ENCODE data around the gene RRP1B.
"Not testable (repeated sequence)": the region's sequence is repeated elsewhere in the genome, so short reads cannot be mapped to it uniquely, and the experiment has no call there.

The RRP1B gene

DNA sequence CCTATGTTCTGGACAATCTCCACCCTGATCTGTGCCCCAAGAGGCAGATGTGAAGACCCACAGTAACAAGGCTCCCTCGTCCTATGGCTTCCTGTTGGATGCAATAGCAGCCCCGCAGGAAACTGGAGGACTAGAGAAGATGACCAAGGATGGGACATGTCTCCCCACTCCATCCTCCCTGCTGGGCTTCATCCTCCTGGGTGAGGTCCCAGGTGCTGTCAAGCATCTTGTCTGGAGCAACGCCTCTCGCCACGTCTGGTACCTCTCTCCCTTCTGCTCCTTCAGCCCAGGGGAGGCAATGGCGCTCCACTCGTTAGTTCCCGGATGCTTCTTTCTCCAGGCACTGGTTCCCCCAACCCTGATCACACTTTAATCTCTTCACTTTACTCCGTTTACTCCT, 11.2 kb upstream of the RRP1B start:
- H3K4me1 Mint-ChIP-seq: peaks cover 22% of the 10 kb centered on the region
- no peaks in the 10 kb centered on the region for H3K9me3 Mint-ChIP-seq
- peaks cover 10% of the 10 kb centered on the region for H3K27me3 Mint-ChIP-seq
- H3K36me3 Mint-ChIP-seq: no peaks in the 10 kb centered on the region
- no peak for DNase-seq
- CTCF ChIA-PET: no interaction called here
- no peak overlapping the region for H3K4me3 Mint-ChIP-seq
- no peak overlapping the region for H3K27ac Mint-ChIP-seq

GRCh38 chr21:43651926-43652325, 7.4 kb upstream of the RRP1B start:
- H3K27ac Mint-ChIP-seq, H3K4me3 Mint-ChIP-seq, H3K9me3 Mint-ChIP-seq, DNase-seq, H3K36me3 Mint-ChIP-seq, CTCF ChIA-PET, H3K4me1 Mint-ChIP-seq: not testable (repeated sequence)
- peaks cover 10% of the 10 kb centered on the region for H3K27me3 Mint-ChIP-seq

- no peak overlapping the region for H3K27ac Mint-ChIP-seq
- H3K9me3 Mint-ChIP-seq: no peaks in the 10 kb centered on the region
- peaks cover 10% of the 10 kb centered on the region for H3K27me3 Mint-ChIP-seq
Measured at GRCh38 chr21:43652616-43653015, 6.7 kb upstream of the RRP1B start.

GRCh38 chr21:43653626-43654025, 5.7 kb upstream of the RRP1B start:
- Mint-ChIP-seq H3K27ac (no peak overlapping the region), H3K4me3 (no peak overlapping the region), H3K4me1 (peaks cover 17% of the 10 kb centered on the region), H3K36me3 (no peaks in the 10 kb centered on the region), H3K9me3 (no peaks in the 10 kb centered on the region), H3K27me3 (no peaks in the 10 kb centered on the region)
- CTCF ChIA-PET: no interaction called here
- DNase-seq: no peak

More at GRCh38 chr21:43652616-43653015, 6.7 kb upstream of the RRP1B start:
- no peak for DNase-seq
- H3K4me1 Mint-ChIP-seq: peaks cover 13% of the 10 kb centered on the region
- H3K4me3 Mint-ChIP-seq: no peak overlapping the region
- no peaks in the 10 kb centered on the region for H3K36me3 Mint-ChIP-seq
- CTCF ChIA-PET: no interaction called here

- DNase-seq: no peak
- CTCF ChIA-PET: no interaction called here
Measured at GRCh38 chr21:43654806-43655489, 4.4 kb upstream of the RRP1B start.

DNA sequence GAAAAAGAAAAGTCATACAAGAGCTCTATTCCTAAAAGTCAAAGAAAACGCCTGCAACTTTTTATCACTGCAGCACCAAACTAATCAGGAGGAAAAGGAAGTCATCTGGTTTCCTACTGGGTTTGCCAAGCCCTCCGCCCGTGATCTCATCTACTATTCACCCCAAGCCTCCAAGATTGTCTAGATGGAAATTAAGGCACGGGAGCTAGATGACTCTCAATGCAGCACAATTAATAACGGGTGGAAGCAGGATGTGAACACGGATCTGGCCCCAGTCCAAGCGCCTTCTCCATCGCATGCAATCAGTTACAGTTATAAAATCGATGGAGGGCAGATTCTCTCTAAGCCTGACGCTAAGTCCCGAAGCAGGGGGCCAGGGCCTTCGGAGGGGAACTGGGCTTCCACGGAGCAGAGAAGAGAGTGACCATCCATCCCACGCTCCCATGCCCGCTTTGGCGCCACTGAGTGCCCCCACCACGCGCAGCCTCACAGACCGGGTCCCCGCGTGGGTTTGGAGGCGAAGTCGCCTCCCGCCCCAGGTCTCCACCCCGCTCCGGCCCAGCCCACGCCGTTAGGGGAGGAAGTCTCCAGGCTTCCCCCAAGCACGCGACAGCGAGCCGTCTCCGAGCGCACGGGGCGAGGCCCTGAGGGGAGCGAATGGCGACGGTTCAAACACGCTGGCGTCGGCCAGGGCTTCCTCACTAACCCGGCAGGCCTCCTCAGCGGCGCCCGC, 1.8 kb upstream of the RRP1B start:
- peak overlapping the region; percentile 39 for H3K27ac Mint-ChIP-seq
- H3K4me3 Mint-ChIP-seq: peak overlapping the region; percentile 35
- H3K4me1 Mint-ChIP-seq: peaks cover 45% of the 10 kb centered on the region
- no peak for DNase-seq
- H3K9me3 Mint-ChIP-seq: no peaks in the 10 kb centered on the region
- CTCF ChIA-PET: no interaction called here
- peaks cover 17% of the 10 kb centered on the region for H3K36me3 Mint-ChIP-seq
- H3K27me3 Mint-ChIP-seq: no peaks in the 10 kb centered on the region

More at GRCh38 chr21:43654806-43655489, 4.4 kb upstream of the RRP1B start:
- no peaks in the 10 kb centered on the region for H3K27me3 Mint-ChIP-seq
- no peaks in the 10 kb centered on the region for H3K9me3 Mint-ChIP-seq
- no peaks in the 10 kb centered on the region for H3K36me3 Mint-ChIP-seq
- H3K4me3 Mint-ChIP-seq: no peak overlapping the region
- H3K4me1 Mint-ChIP-seq: peaks cover 23% of the 10 kb centered on the region
- H3K27ac Mint-ChIP-seq: no peak overlapping the region

DNA sequence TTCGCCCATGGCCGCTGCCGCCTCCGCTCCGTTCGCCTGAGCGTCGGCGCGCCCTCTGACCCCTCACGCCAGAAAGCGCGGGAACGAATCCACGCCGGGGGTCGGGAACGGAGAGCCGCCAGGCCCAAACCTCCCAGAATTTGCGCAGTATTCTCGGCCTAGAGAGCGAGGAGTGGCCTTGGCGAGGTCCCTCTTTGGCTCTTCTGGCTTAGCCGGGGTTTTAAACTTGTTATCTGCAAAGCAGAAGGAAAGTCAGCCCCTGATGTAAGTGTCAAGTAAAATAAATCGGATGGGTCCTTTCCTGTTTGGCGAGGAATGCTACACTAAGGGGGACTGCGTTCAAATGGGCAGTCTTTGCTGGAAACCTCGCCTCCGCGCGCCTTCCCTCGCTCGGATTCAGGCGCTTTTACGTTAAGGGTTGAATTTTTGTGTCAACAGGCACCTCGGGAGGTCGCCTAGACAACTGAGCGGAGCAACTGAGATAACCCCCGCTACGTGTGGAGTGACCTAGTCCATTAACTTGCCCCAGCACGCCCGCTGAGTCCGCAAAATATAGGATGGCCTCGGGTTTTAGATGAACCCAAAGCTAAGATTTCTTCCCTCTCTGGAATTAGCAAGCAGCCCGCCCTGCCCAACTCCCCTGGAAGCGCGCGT, 1.1 kb upstream of the RRP1B start:
- CTCF ChIA-PET: interaction anchor here (1.4 kb wide), 1 partner anchor 12 kb away, joined by 3 read pairs; no protein-coding TSS in a partner anchor
- no peak for DNase-seq
- no peak overlapping the region for H3K27ac Mint-ChIP-seq
- no peak overlapping the region for H3K4me3 Mint-ChIP-seq
- no peaks in the 10 kb centered on the region for H3K27me3 Mint-ChIP-seq
- peaks cover 23% of the 10 kb centered on the region for H3K36me3 Mint-ChIP-seq
- no peaks in the 10 kb centered on the region for H3K9me3 Mint-ChIP-seq
- H3K4me1 Mint-ChIP-seq: peaks cover 52% of the 10 kb centered on the region

DNA sequence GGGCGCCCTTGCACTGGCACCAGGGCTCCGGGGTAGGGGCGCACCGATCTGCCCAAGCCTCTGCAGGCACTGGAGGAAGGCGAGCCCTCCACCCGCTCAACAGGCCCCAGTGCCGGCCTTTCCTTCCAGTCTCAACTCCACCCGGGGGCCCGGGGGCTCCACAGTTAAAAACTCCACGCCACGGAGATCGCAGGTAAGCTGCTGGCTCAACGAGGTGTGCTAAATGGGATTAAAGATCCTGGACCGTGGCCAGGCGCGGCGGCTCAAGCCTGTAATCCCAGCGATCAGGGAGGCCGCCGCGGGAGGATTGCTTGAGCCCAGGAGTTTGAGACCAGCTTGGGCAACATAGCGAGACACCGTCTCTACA, 608 bp upstream of the RRP1B start:
- peak overlapping the region; percentile 93 for H3K4me3 Mint-ChIP-seq
- no peak for DNase-seq
- CTCF ChIA-PET: interaction anchor here (1.4 kb wide), 1 partner anchor 13 kb away, joined by 3 read pairs; no protein-coding TSS in a partner anchor
- peaks cover 53% of the 10 kb centered on the region for H3K4me1 Mint-ChIP-seq
- no peaks in the 10 kb centered on the region for H3K27me3 Mint-ChIP-seq
- H3K36me3 Mint-ChIP-seq: peaks cover 24% of the 10 kb centered on the region
- no peaks in the 10 kb centered on the region for H3K9me3 Mint-ChIP-seq
- peak overlapping the region; percentile 96 for H3K27ac Mint-ChIP-seq

DNA sequence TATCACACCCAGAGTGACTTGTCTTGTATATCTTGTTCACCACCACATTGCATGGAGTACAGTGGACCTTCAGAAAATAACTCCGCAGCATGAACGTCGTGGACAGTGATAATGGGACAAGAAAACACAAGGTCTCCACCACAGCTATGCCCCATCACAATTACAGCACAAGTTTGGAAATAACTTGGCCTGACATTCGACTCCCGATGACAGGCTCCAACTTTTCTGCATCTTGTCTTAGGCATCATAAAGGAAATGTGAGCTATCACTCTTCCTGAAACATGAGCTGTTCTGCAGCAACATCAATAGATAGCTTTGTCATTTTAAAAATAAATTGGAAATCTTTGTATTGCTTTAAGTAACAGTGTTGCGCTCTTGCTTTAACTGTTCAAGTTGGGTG, 2.9 kb downstream of the RRP1B start:
- no peak for DNase-seq
- CTCF ChIA-PET: no interaction called here
- peaks cover 6% of the 10 kb centered on the region for H3K9me3 Mint-ChIP-seq
- no peak overlapping the region for H3K27ac Mint-ChIP-seq
- H3K4me3 Mint-ChIP-seq: no peak overlapping the region
- H3K36me3 Mint-ChIP-seq: peaks cover 52% of the 10 kb centered on the region
- H3K4me1 Mint-ChIP-seq: peaks cover 66% of the 10 kb centered on the region
- no peaks in the 10 kb centered on the region for H3K27me3 Mint-ChIP-seq

- Mint-ChIP-seq H3K9me3 (peaks cover 6% of the 10 kb centered on the region), H3K4me1 (peaks cover 65% of the 10 kb centered on the region), H3K36me3 (peaks cover 55% of the 10 kb centered on the region), H3K27me3 (no peaks in the 10 kb centered on the region), H3K4me3 (no peak overlapping the region), H3K27ac (no peak overlapping the region)
- no peak for DNase-seq
- CTCF ChIA-PET: no interaction called here
Measured at GRCh38 chr21:43663033-43663432, 3.7 kb downstream of the RRP1B start.

DNA sequence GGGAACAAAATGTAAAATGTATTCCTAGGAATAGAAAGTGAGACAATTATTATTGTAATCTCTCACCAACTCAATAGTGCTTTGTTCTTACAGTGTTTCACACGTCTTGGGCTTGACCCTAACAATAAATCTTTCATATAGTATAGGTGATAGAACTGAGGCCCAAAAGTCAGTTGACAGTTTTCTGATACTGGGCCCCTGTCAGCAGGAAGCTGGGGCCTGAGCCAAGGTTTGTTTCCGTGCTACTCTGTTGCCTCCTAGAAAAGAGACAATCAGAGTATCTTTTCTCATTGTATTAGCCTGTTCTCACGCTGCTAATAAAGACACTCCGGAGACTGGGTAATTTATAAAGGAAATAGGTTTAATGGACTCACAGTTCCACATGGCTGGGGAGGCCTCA, 5.0 kb downstream of the RRP1B start:
- H3K27me3 Mint-ChIP-seq: no peaks in the 10 kb centered on the region
- H3K9me3 Mint-ChIP-seq: peaks cover 6% of the 10 kb centered on the region
- no peak overlapping the region for H3K27ac Mint-ChIP-seq
- H3K4me1 Mint-ChIP-seq: peaks cover 59% of the 10 kb centered on the region
- DNase-seq: no peak
- no peak overlapping the region for H3K4me3 Mint-ChIP-seq
- H3K36me3 Mint-ChIP-seq: peaks cover 55% of the 10 kb centered on the region
- CTCF ChIA-PET: no interaction called here

DNA sequence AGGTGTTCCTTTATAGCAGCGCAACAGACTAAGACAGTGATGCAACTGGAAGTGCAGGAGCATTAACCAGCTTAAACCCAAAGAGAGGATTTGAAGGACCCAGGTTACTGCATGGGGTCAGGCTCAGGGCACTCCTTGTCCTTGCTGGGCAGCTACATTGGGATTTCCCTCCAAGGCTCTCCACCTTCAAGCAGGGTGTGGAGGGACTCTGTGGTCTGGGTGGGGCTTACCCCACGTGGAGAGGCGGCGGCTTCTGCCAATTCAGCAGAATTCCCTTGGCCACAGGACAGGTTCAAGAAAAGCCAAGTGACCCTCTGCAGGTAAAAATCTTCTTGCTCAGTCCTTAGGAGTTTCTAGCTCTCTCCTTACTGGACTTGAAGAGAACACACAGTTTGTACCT, 6.5 kb downstream of the RRP1B start:
- H3K4me3 Mint-ChIP-seq: no peak overlapping the region
- CTCF ChIA-PET: interaction anchor here (1.6 kb wide), 1 partner anchor 18 kb away, joined by 4 read pairs; no protein-coding TSS in a partner anchor

GRCh38 chr21:43667191-43667904, 8.0 kb downstream of the RRP1B start:
- H3K27ac Mint-ChIP-seq: no peak overlapping the region
- no peaks in the 10 kb centered on the region for H3K27me3 Mint-ChIP-seq
- CTCF ChIA-PET: no interaction called here
- H3K4me1 Mint-ChIP-seq: peaks cover 38% of the 10 kb centered on the region
- H3K4me3 Mint-ChIP-seq: no peak overlapping the region
- H3K9me3 Mint-ChIP-seq: peaks cover 6% of the 10 kb centered on the region
- peaks cover 44% of the 10 kb centered on the region for H3K36me3 Mint-ChIP-seq
- DNase-seq: no peak

More for the DNA sequence above, 6.5 kb downstream of the RRP1B start:
- H3K27me3 Mint-ChIP-seq: no peaks in the 10 kb centered on the region
- H3K4me1 Mint-ChIP-seq: peaks cover 53% of the 10 kb centered on the region
- peaks cover 6% of the 10 kb centered on the region for H3K9me3 Mint-ChIP-seq
- H3K36me3 Mint-ChIP-seq: peaks cover 56% of the 10 kb centered on the region
- no peak for DNase-seq
- no peak overlapping the region for H3K27ac Mint-ChIP-seq

DNA sequence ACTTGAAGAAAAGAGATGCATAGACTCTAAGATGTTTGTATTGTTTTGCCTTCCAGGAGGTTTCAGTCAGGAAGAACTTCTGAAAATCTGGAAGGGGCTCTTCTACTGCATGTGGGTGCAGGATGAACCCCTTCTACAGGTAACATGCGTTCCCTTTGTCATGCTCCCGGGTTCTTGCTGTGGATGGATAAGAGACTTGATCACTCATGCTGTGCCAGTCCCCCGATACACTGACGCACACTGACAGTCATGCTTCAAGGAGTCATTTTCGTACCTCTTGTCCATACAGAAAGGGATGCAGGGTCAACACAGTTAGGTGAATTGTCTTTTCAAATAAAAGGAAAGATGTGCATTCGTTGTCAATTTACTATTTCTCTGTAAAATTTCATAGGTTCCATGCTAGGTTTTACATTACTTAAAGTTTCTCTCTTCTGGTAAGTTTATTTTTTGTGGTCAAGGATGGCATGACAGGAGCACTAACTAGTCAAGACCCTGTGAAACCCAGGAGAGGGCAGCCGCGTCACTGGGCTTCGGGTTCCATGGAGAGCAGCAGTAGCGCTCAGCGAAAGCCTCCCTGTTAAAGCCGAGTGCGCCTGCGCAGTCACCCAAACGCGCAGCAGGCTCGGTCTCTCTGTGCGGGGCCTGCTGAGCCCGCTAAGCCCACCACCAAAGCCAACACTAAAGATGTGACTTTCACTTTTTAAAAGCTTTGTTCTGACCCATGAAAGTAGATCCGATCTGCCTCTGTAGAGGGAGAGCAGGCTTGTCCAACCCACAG, 10.7 kb downstream of the RRP1B start:
- H3K4me3 Mint-ChIP-seq: no peak overlapping the region
- H3K36me3 Mint-ChIP-seq: peaks cover 44% of the 10 kb centered on the region
- H3K9me3 Mint-ChIP-seq: peaks cover 6% of the 10 kb centered on the region
- no peak for DNase-seq
- CTCF ChIA-PET: no interaction called here
- H3K4me1 Mint-ChIP-seq: peaks cover 20% of the 10 kb centered on the region
- no peak overlapping the region for H3K27ac Mint-ChIP-seq
- no peaks in the 10 kb centered on the region for H3K27me3 Mint-ChIP-seq
